ENCODE data around the gene MICU2.
"Not testable (repeated sequence)": the region's sequence is repeated elsewhere in the genome, so short reads cannot be mapped to it uniquely, and the experiment has no call there.

The MICU2 gene

DNA sequence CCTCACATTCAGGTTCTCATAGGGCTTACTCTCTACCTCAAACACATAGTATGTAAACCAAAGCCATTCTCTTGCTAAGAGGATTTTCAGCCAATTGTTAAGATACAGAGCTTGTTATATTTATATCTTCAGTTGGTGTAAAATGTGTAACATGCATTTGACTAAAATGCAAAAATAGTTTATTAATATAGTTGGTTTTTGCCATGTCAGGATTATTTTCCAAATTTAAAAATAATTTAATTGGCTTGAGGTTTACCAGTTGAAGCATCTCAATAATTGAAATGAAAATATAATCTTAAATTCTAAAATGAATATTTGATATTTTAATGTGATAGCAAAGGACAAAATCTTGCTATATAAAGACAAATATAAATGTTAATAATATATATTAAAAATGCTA is 7.2 kb downstream of the MICU2 start:
- in situ Hi-C loops (cut with MboI; ENCODE audit: low sequenced_read_pairs): no loop called here

DNA sequence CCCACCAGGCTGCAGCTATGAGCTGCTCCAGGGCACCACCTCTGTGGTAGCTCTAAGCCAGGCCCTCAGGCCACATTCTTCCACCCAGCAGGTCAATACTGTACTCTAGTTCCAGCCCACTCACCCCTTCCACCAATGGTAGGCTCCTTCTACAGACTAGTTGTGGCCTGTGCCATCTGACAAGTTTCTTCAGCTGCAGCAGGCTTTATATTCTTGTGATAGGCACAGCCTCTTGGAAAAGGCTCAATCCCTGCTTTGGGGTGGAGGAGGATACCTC is 8.5 kb downstream of the MICU2 start:
- in situ Hi-C loops (cut with MboI; ENCODE audit: low sequenced_read_pairs): no loop called here

DNA sequence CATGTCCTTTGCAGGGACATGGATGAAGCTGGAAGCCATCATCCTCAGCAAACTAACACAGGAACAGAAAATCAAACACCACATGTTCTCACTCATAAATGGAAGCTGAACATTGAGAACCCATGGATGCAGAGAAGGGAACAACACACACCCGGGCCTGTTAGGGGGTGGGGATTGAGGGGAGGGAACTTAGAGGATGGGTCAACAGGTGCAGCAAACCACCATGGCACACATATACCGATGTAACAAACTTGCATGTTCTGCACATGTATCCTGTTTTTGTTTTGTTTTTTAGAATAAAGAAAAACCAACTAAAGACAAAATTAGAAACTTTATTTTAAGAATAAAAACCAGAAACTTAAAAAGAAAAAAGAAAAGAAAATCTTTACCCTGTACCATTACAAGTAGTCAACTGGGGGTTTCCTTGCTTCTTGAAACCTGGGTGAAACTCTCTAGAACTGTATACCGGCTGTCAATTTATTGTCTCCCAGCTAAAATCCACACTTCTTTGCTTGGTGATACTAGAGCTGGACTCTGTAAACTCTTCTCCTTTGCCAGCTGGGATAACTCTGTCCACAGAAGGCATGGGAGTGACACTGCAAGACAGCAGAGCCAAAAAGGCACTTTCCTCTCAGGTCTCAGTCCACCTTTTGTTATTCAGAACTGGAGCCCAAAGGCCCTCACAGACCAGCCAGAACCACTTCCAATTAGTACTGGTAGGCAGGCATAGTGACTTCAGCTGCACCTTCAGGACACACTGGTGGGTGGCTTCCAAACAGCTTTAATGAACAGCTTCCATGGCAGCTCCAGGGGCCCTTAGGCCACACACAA is 9.0 kb downstream of the MICU2 start:
- in situ Hi-C loops (cut with MboI; ENCODE audit: low sequenced_read_pairs): no loop called here

DNA sequence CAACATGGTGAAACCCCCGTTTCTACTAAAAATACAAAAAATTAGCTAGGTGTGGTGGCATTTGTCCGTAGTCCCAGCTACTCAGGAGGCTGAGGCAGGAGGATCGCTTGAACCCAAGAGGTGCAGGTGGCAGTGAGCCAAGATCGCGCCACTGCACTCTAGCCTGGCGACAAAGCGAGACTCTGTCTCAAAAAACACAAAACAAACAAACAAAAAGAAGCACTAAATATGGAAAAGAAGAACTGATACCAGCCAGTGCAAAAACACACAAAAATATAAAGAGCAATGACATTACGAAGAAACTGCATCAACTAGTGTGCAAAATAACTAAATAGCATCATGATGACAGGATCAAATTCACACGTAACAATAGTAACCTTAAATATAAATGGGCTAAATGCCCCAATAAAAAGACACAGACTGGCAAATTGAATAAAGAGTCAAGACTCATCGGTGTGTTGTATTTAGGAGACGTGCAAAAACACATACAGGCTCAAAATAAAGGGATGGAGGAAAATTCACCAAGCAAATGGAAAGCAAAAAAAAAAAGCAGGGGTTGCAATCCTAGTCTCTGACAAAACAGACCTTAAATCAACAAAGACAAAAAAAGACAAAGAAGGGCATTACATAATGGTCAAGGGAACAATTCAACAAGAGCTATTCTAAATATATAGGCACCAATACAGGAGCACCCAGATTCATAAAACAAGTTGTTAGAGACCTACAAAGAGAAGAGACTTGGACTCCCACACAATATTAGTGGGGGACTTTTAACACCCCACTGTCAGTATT is 13.1 kb downstream of the MICU2 start:
- in situ Hi-C loops (cut with MboI; ENCODE audit: low sequenced_read_pairs): not testable (repeated sequence)

DNA sequence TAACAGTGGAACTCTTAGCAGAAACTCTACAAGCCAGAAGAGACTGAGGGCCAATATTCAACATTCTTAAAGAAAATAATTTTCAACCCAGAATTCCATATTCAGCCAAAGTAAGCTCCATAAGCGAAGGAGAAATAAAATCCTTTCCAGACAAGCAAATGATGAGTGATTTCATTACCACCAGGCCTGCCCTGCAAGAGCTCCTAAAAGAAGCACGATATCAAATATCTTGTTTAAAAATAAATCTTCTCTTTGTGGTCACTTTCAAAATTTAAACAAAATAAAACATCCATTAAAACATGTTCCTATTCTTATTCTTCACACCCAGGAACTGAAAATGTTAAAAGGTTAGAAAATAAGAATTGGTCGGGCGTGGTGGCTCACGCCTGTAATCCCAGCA is 13.7 kb downstream of the MICU2 start:
- in situ Hi-C loops (cut with MboI; ENCODE audit: low sequenced_read_pairs): no loop called here

DNA sequence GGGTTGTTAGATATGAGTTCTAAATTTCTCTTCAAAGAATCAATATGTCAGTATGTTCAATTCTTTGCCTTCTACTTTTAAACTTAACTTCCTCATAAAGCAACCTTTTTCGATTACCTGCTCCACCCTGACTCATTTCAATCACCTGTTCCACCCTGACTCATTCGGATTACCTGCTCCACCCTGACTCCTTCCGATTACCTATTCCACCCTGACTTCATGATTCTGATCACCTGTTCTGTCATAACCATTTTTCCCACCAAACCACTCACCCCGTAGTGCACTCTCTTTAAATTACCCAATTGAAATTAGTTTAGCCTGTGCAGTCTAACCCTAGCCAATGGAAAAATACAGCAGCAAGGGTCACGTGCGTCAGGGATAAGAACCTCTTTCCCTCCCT is 14.5 kb downstream of the MICU2 start:
- in situ Hi-C loops (cut with MboI; ENCODE audit: low sequenced_read_pairs): not testable (repeated sequence)

DNA sequence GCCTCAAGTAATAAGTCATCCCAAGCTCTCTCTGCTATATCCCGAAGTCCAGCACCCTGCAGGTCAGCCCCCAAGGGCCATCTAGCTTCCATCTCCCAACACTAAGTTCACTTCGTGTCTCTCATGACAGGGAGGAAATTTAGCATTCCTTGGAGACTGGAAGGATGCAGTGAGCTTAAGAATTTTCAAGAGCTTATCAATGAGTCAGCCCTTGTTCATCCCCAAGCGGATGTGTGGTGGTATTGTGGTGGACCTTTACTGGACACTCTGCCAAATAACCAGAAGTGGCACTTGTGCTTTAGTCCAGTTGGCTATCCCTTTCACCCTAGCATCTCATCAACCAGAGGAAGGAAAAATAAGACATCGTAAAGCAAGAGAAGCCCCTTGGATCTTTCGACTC is 15.6 kb downstream of the MICU2 start:
- in situ Hi-C loops (cut with MboI; ENCODE audit: low sequenced_read_pairs): not testable (repeated sequence)

DNA sequence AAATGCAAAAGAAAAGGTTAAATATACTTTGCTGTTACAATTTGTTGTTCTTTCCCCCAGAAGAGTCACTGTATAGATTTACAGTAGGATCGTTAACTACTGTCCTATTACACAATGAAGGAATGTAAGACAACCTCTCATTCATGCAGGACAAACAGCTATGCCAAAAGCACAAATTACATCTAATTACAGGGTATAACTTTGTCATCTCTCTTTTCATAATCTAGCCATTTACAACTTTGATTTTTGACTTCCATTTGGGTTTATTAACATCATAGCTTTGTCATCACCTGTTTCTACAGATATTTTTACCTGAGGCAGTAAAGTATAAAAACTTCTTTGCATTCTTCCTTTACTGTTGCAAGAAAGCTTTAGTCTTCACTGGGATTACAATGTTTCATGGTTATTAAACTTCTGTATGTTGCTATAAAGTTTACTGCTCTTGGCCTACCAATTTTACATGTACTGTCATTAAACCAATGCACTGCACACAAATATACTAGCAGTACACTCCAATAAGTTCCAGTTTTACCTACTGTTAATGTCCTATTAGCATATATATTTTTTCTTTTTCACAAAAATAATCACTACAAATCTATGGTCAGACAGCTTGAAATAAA is 18.9 kb downstream of the MICU2 start:
- in situ Hi-C loops (cut with MboI; ENCODE audit: low sequenced_read_pairs): no loop called here

DNA sequence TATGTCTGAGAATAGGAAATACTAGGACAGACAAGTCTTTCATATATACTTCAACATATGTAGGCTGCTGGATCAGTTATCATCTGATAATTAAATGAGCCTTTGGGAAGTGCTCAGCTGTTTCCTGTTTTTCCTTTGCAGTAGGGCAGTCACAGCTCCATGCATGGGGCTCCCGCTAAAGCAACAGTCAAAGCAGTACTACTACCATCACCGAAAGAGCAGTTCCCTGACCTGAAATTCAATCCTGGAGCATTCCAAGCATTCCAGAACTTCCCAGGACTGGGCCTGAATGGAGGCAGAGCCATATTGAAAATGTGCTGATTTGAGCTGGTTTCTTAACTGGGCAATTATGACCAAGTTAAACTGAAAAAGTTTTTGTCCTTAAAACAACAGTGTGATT is 20.5 kb downstream of the MICU2 start:
- in situ Hi-C loops (cut with MboI; ENCODE audit: low sequenced_read_pairs): no loop called here

DNA sequence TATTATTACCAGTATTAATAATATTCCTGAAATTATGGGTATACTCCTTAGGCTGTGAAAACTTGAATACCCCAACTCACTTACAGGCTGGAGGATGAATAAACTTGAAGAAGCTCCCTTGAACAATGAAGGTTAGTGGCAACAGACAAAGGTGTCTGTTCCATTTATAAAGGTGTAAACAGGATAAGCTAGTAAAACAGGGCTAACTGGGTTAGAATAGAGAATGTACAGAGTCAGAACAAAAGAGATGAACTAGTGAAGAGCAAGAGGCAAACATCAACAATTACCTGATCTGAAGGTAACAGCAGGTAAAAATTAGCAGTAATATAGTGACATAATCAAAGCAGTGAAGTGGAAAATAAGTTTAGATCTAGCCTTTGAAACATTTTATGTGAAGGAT is 23.2 kb downstream of the MICU2 start:
- in situ Hi-C loops (cut with MboI; ENCODE audit: low sequenced_read_pairs): no loop called here

DNA sequence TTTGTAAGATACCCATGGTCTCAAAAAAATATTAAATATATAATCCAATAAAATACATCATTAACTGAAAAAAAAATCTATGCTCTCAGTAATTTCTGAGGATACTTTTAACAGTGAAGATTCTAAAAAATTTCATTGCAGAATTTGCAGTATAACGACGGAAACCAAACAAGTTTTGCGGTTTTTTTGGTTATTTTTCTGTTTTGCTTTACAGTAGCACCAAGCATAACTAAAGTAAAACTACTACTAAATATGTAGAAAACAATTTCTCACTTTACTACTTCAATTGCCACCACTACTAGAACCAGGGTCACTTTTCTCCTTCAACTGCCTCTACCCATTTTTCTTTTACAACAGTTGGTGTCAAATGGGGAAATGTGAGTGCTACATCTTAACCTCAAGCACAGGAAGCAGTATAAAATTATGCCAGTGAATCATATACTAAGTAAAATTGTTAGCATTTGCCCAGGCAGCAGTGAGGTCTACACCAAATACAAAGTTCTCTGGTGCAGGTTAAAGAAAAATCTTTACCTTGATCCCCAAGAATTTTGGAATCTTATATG is 24.1 kb downstream of the MICU2 start:
- in situ Hi-C loops (cut with MboI; ENCODE audit: low sequenced_read_pairs): no loop called here

DNA sequence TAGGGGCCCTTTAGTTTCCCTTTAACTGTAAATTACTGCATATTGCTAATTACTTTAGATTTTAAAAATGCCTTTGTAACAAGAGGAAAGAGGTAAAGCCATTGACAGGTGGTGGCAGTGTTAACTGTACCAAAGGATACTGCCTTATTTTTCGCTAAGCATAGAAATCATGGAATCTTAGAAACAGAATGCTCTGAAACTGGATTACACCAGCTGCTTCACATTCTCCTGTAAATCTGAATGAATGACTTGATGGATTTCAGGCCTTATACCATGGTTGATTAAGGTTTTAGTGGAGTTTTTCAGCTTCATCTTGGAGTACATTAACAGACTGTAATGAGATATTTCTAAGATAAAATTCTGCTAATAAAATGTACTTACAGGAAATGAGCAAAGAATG is 25.2 kb downstream of the MICU2 start:
- in situ Hi-C loops (cut with MboI; ENCODE audit: low sequenced_read_pairs): no loop called here

DNA sequence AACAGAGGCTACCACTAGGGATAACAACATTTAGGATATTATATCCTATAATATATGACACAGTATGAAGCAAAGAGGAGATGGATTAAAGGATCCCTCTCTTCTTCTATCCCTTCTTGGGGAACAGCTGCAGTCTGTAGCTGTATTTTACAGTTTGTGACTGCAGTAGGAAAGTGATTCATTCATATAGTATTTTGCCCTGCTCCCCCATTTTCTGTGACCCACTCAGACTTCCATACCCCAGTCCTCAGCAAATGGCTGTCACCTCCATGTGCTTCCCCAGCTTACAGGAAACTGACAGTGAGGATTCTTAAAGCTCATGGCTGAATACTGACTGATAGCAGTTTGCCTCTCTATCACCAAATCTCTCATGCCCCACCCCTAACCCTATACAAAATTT is 27.5 kb downstream of the MICU2 start:
- in situ Hi-C loops (cut with MboI; ENCODE audit: low sequenced_read_pairs): no loop called here

DNA sequence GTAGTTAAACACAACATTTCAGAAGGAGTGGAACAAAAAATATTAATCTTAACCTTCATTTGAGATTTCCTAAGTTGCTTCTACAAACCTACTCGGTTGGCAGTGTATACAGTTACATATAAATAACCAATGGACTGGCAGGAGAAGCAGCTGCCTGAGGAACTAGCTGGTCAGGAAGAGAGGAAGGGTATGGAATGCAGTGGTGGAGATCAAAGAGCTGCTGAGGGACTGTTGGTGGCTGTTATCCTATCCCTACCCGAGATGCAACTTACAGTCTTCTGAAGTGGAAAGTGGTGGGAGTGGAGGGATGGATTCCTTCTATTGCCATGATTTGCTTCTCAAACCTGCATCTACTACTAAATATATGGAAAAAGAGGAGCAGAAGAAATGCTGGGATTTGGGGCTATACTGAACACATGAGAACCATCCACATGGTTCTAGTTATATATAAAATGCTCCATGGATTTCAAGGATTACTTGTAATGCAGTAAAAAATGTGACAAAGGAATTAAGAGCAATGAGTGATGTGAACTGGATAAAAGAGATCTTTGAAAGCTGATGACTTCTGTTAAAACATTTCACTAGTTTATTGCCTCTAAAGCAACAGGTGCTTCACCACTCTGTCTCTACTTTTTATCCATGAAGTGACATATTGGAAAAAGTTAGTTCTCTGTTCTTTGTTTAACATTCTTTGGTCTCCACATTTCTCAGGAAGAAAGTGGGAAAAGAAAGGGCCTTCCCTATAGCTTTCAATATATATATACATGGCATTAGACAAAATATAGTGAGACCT is 29.9 kb downstream of the MICU2 start:
- in situ Hi-C loops (cut with MboI; ENCODE audit: low sequenced_read_pairs): no loop called here

DNA sequence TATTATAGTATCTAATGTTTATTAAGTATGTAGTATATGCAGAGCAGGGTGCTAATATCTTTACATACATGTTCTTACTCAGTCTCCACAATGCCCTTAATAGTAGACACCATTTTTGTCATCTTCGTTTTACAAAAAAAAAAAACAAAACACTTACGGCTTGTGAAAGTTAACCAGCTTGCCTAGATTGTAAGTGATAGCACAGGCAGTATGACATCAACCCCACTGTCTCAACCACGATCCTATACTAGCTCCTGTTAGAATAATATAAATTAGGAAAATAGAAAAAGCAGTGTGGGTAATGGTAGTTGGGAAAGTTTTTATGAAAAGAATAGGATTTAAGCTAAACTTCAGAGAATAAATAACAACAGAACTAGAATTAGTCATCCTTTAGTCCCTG is 34.3 kb downstream of the MICU2 start:
- in situ Hi-C loops (cut with MboI; ENCODE audit: low sequenced_read_pairs): no loop called here

DNA sequence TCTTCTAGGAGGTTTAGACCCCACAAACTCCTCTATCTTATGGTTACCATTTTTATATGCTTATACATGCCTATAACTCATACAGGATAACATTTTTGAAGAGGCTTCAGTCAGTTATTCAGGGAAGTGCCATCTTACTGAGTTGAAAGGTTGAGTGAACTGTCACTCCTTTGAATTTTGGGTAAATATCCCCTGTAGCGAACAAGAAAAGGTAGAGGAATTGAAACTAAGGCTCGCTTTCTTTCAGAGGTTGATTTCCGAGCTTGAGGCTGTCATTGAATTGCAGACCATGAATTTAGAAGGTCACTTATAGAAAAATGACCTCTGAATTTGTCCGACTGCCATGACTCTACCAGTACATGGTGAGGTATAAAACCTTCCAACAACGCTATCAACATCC is 35.1 kb downstream of the MICU2 start:
- in situ Hi-C loops (cut with MboI; ENCODE audit: low sequenced_read_pairs): no loop called here

DNA sequence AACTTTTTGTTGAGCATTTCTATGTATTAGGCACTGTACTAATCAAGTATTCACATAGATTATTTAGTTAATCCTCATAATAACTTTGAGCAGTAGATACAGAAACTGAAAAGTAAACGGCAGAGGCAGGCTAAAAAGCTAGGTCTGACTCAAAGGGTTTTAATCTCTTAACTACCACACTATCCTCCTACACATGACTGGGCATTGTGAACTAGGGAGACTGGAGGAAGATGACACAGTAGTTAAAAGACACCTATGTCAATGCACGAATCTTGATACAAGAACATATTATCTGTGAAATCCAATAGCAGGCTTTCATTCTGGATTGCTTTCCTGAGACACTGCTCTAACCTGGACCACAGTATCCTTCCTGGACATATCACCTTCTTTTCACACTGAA is 36.3 kb downstream of the MICU2 start:
- in situ Hi-C loops (cut with MboI; ENCODE audit: low sequenced_read_pairs): no loop called here

DNA sequence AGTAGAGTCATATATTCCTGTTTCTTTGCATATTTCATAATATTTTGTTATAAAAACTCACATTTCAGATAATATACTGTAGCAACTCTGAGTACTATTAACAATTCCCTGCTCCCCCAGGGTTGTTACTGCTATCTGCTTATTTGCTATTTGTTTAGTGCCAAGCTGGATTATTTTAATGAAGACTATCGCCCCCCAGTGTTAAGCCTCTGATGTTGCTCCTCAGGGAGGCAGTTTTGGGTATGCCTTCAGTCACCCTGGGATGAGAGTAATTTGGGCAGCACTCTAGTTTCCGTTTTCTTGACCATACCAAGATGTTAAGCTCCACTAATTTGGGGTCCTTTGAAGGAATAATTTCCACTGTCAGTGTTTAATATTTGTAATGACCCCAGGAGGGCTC is 46.0 kb downstream of the MICU2 start:
- in situ Hi-C loops (cut with MboI; ENCODE audit: low sequenced_read_pairs): no loop called here

DNA sequence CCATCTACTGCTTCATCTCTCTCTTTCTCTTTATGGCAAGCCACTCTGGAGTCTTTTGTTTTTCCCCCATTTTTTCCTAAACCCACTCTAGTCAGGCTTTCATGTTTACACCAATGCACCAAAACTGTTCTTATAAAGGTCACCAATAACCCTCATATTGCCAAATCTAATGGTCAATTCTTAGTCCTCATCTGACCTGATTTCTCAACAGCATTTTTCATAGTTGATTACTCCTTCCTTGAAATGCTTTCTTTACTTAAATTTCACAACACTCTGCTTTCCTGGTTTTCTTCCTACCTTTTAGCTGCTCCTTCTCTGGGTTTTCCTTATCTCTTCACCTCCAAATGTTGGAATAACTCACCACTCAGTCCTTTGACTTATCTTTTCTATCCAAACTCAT is 47.9 kb downstream of the MICU2 start:
- in situ Hi-C loops (cut with MboI; ENCODE audit: low sequenced_read_pairs): no loop called here

DNA sequence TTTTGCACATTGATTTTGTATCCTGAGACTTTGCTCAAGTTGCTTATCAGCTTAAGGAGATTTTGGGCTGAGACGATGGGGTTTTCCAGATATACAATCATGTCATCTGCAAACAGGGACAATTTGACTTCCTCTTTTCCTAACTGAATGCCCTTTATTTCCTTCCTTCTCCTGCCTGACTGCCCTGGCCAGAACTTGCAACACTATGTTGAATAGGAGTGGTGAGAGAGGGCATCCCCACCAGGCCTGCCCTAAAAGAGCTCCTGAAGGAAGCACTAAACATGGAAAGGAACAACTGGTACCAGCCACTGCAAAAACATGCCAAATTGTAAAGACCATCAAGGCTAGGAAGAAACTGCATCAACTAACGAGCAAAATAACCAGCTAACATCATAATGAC is 50.7 kb downstream of the MICU2 start:
- in situ Hi-C loops (cut with MboI; ENCODE audit: low sequenced_read_pairs): not testable (repeated sequence)

DNA sequence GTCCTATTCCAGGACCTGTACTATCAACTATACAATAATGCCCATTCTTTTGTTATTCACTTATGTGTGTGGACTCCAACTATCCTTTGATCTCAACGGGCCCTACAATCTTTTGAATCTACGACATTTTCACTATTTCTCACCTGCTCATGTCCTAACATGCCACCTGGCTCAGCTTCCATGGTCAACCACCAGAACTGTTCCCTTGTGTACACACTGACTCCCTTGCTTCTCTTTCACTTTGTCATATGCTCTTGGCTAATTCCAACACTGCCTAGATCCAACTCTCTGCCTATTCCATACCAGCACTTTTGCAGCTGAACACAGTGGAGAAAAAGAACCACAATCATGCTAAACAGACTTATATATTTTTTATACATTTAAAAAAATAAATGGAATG is 53.1 kb downstream of the MICU2 start:
- in situ Hi-C loops (cut with MboI; ENCODE audit: low sequenced_read_pairs): no loop called here

Data from HL-60/S4 (cell line).